ENCODE data around the gene MAP3K14. TPM values are rescaled to one million over a fixed set of nuclear protein-coding genes. Genes with fewer than 3 reads are reported as not detected.
"Not testable (repeated sequence)": the region's sequence is repeated elsewhere in the genome, so short reads cannot be mapped to it uniquely, and the experiment has no call there.

Gene MAP3K14
- total RNA-seq, 4 donors from 2014 or later = 16.5 to 30.4 (median 24.7) TPM

DNA sequence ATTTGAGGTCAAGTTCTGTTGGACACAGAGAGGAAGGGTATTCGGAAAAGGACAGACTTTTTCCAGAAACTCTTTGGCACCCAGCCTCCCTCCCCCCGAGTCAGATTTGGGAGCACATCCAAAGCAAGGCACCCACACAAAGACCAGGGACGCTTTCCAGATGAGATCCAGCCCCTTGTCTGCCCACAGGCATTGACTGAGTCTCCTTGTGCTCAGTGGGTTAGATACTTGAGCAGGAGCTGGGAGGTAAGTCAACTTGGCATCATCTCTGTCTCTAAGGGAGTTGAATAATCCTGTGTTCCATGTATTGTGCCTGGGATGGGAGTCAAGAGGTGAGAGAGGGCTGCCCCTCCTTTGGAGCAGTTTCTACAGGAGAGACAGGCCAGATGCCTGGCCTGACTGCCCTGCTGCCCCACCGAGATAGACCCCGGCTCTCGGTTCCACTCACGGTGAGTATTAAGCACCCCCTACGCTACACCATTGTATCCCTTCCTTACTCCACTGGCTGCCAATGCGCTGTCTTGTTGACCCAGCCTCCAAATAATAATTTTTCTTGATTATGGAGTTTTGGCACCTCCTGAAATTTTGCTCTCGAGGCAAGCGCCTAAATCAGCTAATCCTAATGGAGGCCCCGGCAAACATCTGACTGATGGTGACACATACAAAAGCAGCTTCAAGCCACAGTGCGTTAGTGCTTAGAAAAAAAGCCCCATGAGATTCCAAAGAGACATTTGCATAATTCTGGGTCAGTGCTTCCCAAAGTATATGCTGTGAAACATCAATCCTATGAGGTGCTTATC is 29.6 kb upstream of the MAP3K14 start:
- Histone ChIP-seq H3K27ac (peak overlapping the region in 3 of 4 donors; percentile 31 to 49 (median 47)), H3K27me3 (no peaks in the 10 kb centered on the region), H3K36me3 (no peaks in the 10 kb centered on the region), H3K4me1 (no peaks in the 10 kb centered on the region), H3K4me3 (no peak overlapping the region), H3K9me3 (no peaks in the 10 kb centered on the region)
- TF ChIP-seq, protein P1, sequence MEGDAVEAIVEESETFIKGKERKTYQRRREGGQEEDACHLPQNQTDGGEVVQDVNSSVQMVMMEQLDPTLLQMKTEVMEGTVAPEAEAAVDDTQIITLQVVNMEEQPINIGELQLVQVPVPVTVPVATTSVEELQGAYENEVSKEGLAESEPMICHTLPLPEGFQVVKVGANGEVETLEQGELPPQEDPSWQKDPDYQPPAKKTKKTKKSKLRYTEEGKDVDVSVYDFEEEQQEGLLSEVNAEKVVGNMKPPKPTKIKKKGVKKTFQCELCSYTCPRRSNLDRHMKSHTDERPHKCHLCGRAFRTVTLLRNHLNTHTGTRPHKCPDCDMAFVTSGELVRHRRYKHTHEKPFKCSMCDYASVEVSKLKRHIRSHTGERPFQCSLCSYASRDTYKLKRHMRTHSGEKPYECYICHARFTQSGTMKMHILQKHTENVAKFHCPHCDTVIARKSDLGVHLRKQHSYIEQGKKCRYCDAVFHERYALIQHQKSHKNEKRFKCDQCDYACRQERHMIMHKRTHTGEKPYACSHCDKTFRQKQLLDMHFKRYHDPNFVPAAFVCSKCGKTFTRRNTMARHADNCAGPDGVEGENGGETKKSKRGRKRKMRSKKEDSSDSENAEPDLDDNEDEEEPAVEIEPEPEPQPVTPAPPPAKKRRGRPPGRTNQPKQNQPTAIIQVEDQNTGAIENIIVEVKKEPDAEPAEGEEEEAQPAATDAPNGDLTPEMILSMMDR (IDR thresholded peaks at IDR 0.05) = no peak
- TF ChIP-seq POLR2A (IDR thresholded peaks at IDR 0.05) = no peak
- DNase-seq = peak in 1 of 3 donors; percentile 41

DNA sequence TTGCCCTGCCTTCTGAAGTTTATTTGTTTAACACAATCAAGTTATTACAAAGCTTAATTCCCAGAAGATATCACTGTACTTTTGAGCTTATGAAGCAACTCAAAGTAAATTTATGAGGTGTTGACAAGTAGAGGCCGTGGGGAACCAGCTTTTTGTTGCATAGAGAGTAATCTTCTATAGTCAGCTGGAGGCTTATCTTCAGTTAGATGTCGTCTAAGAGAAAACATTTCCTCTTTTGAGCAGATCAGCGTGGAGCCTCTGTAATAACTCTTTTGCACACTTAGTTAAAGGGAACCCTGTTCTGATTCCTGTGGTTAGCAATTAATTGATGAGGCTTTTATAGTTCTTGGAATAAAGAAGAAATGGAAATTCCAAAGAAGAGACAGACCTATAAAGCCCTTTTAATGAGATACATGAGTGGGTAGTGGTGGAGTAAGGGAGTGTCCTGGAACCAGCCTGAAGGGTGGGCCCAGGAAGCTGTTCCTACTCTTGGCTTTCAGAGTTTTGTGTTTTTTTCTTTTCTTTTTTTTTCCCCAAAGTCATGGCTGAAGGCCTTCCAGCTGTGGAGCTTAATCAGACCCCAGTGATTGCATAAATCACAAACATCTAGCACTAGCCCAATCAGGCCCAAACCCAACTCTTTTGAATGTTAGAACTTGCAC is 28.9 kb upstream of the MAP3K14 start:
- Histone ChIP-seq H3K27me3 (no peaks in the 10 kb centered on the region), H3K27ac (peak overlapping the region in 3 of 4 donors; percentile 16 to 49 (median 22))
- TF ChIP-seq POLR2A (IDR thresholded peaks at IDR 0.05) = no peak
- TF ChIP-seq, protein P1 (IDR thresholded peaks at IDR 0.05) = no peak

DNA sequence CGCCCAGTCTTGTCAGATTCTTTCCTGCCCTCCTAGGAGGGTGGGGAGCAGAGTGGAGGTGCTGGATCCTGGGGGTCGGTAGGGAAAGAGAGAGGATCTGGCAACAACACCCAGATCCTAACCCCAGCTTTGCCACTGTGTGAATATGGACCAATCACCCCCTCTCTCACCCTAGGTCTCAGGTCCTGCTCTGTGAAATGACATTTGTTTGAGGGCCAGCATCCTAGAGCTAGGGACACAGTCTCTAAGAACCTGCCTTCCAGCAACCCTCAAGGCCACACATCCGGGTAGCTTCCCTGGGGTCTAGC is 28.4 kb upstream of the MAP3K14 start:
- Histone ChIP-seq H3K36me3 (no peaks in the 10 kb centered on the region), H3K9me3 (no peaks in the 10 kb centered on the region), H3K27ac (peak overlapping the region in 3 of 4 donors; percentile 16 to 49 (median 22)), H3K27me3 (no peaks in the 10 kb centered on the region), H3K4me1 (no peaks in the 10 kb centered on the region), H3K4me3 (no peak overlapping the region)
- no peak for DNase-seq
- TF ChIP-seq, protein P1 (IDR thresholded peaks at IDR 0.05) = no peak
- no peak for TF ChIP-seq POLR2A (IDR thresholded peaks at IDR 0.05)

More for the DNA sequence above, 28.9 kb upstream of the MAP3K14 start:
- no peaks in the 10 kb centered on the region for H3K36me3 ChIP-seq
- no peaks in the 10 kb centered on the region for H3K9me3 ChIP-seq
- no peak overlapping the region for H3K4me3 ChIP-seq
- H3K4me1 ChIP-seq = no peaks in the 10 kb centered on the region
- peak in 1 of 3 donors; percentile 44 for DNase-seq

DNA sequence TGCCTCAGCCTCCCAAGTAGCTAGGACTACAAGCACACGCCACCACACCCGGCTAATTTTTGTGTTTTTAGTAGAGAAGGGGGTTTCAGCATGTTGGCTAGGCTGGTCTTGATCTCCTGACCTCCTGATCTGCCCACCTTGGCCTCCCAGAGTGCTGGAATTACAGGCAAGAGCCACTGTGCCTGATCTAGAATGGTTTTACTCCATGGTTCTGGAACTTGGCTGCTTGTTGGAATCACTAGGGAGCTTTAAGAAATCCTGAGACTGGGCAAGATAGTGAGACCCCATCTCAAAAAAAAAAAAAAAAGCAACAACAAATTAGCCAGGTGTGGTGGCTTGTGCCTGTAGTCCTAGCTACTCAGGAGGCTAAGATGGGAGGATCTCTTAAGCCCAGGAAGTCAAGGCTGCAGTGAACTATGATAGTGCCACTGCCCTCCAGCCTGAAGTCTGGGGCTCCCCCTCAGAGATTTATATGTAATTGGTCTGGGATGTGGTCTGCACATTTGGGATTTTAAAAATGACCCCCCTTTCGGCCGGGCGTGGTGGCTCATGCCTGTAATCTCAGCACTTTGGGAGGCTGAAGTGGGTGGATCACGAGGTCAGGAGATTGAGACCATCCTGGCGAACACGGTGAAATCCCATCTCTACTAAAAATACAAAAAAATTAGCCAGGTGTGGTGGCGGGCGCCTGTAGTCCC is 27.3 kb upstream of the MAP3K14 start:
- not testable (repeated sequence) for H3K27ac ChIP-seq, H3K4me1 ChIP-seq, H3K4me3 ChIP-seq, H3K36me3 ChIP-seq, H3K9me3 ChIP-seq, H3K27me3 ChIP-seq
- DNase-seq = peak in 1 of 3 donors; percentile 13

DNA sequence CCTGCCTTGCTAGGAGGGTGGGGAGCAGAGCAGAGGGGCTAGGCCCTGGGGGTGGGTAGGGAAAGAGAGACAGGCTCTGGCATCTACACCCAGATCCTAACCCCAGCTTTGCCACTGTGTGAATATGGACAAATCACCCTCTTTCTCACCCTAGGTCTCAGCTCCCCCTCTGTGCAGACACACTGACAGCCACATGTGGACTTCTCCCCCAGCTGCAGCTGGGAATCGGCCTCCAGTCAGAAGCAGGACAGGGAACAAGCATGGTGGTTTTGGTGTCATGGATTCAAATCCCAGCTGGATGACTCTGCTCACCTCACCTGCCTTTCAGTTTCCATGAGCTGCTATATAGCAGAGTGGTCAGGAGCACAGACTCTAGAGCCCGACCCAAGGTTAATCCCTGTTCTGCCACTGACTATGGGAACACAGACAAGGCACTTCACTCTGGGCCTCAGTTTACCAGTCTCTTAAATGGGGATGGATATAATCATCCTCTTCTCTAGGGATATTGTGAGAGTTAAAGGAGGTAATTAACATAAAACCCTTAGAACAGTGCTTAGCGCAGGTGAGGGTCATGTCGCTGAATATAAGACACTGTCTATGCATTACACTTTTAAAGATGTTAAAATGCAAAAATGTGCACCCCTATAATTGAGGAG is 26.2 kb upstream of the MAP3K14 start:
- DNase-seq = peak in 1 of 3 donors; percentile 6
- Histone ChIP-seq H3K4me1 (no peaks in the 10 kb centered on the region), H3K27ac (no peak overlapping the region), H3K27me3 (no peaks in the 10 kb centered on the region), H3K9me3 (no peaks in the 10 kb centered on the region), H3K4me3 (no peak overlapping the region), H3K36me3 (no peaks in the 10 kb centered on the region)
- TF ChIP-seq, protein P1 (IDR thresholded peaks at IDR 0.05) = no peak
- no peak for TF ChIP-seq POLR2A (IDR thresholded peaks at IDR 0.05)

Measured in Peyer's patch (tissue), 4 donors.